RWPE1 (cell line): Measurements from ENCODE around the gene PKLR.

ENCODE experiments used
- CTCF ChIA-PET: fragments of 350-600 bp; sonication (Branson Sonifier 250); formaldehyde crosslinking; extraction: SDS; loops from one replicate; lab custom pipeline; 2021; lab: Yijun Ruan, JAX
- POLR2A ChIA-PET: fragments of 400-600 bp; formaldehyde crosslinking; extraction: SDS; loops from one replicate; lab custom pipeline; 2020; ENCODE audit warnings: antibody characterized with exemption; ENCODE audit not compliant: low non-redundant PET; lab: Yijun Ruan, JAX
- DNase-seq: peaks from one replicate; pipeline ENCODE4 v3.0.0; 2012; ENCODE audit warnings: low spot score
- H3K27ac ChIP-seq: fragments of 450-650 bp; 2 replicates; pipeline ENCODE4 v1.5.1; 2017
- TF ChIP-seq, protein P1 (sequence below): fragments of 450-650 bp; conservative IDR thresholded peaks from 2 replicates; pipeline ENCODE4 v1.5.1; 2017; ENCODE audit warnings: low read depth, mild to moderate bottlenecking

PKLR gene

DNA sequence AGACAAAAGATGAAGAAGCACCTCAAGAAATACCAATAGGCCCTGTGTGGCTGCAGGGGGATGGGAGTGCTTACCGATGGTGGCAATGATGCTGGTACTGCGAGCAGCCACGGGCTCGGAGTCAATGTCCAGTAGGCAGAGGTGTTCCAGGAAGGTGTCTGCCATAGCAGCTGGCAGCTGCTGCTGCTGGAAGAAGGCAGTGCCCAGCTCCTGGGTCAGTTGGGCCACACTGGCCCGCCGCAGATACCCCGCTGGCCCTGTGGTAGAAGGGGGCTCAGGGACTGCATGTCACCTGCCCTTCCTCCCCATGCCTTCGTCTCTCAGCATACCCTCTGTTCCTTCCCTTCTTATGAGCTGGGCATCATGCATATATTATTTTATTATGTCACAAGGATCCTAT, 1.2 kb downstream of the PKLR start:
- POLR2A ChIA-PET: no interaction called here
- CTCF ChIA-PET: no interaction called here
- DNase-seq: no peak
- TF ChIP-seq, protein P1, sequence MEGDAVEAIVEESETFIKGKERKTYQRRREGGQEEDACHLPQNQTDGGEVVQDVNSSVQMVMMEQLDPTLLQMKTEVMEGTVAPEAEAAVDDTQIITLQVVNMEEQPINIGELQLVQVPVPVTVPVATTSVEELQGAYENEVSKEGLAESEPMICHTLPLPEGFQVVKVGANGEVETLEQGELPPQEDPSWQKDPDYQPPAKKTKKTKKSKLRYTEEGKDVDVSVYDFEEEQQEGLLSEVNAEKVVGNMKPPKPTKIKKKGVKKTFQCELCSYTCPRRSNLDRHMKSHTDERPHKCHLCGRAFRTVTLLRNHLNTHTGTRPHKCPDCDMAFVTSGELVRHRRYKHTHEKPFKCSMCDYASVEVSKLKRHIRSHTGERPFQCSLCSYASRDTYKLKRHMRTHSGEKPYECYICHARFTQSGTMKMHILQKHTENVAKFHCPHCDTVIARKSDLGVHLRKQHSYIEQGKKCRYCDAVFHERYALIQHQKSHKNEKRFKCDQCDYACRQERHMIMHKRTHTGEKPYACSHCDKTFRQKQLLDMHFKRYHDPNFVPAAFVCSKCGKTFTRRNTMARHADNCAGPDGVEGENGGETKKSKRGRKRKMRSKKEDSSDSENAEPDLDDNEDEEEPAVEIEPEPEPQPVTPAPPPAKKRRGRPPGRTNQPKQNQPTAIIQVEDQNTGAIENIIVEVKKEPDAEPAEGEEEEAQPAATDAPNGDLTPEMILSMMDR: no peak
- no peak overlapping the region for H3K27ac ChIP-seq

DNA sequence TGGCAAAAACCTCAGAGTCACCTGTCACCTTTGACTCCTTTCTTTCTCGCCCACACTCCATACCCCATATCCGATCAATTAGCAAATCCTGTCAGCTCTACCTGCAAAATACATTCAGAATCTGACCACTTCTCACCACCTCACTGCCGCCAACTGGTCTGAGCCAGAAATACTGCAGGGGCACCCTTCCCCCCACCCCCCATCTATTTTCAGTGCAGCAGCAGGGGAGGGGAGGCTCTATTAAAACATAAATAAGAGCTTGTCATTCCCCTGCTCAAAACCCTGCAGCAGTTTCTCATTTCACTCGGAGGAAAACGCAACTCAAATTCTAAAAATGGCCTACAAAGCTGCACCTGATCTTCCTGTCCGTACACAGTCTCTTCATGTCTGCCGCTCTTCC, 3.9 kb downstream of the PKLR start:
- POLR2A ChIA-PET: no interaction called here
- CTCF ChIA-PET: interaction anchor here (0.6 to 0.7 kb wide), 2 partner anchors 30 to 464 kb away, joined by 3 read pairs; no protein-coding TSS in a partner anchor
- no peak overlapping the region for H3K27ac ChIP-seq
- no peak for DNase-seq
- TF ChIP-seq, protein P1: no peak

DNA sequence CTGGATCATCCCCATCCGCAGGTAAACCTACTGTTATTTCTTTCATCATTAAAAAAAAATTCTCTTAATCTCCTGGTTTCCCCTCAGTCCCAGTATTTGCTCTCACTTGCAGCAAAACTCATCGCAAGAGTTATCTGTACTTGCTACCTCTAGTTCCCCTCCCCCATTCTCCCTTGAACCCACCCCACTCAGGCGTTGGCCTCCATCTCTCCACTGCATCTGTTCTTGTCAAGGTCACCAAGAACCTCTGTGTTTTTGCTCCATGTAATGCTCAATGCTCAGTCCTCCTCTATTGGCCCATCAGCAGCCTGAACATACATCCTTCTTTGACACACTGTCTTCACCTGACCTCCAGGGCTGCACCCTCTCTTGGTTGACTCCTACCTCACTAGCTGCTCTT, 4.6 kb downstream of the PKLR start:
- TF ChIP-seq, protein P1: no peak
- no peak for DNase-seq
- ChIA-PET CTCF (no interaction called here), POLR2A (no interaction called here)
- H3K27ac ChIP-seq: no peak overlapping the region

DNA sequence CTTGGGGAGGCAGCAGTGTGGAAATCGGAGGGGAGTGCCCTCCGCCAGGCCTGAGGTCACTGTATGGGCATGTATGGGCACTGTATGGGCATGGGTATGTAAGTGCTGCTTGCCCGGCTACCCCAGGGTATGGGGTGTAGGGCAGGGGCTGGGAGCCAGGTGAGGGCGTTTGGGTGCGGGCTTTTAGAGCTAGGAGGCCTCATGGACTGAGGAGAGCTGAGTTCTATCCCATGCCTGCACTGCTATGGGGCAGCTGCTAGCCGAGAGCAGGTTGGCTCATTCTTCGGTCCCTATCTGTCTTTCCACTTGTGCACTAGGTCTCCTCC, 5.3 kb downstream of the PKLR start:
- TF ChIP-seq, protein P1: no peak
- ChIA-PET POLR2A (no interaction called here), CTCF (no interaction called here)

DNA sequence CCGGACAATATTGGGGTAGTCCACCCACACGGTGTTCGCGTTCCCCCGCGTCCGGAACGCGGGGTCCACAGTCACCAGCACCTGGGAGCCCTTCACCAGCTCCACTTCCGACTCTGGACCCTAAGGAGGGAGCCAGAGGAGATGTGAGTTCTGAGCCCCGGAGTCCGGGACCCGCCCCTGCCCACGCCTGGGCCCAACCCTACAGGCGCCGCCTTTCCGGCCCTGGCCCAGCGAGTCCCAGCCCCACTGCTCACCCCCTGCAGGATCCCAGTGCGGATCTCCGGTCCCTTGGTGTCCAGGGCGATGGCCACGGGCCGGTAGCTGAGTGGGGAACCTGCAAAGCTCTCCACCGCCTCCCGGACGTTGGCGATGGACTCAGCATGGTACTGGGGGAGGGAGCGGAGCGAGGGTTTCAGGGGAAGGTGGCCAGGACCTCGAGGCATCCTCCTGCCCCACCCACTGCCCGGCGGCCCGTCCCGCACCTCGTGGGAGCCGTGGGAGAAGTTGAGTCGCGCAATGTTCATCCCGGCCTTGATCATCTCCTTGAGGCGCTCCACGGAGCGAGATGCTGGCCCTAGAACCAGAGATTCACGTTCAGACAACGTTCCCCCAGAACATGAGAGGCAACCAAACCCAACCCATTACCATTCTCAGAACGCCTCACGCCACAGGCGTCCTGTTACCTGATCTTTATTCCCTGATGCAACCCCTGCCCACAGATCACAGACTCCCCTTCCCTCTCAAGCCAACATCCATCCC, 5.9 kb downstream of the PKLR start:
- ChIA-PET CTCF (interaction anchor here (0.9 kb wide), 1 partner anchor 16 kb away, joined by 4 read pairs; no protein-coding TSS in a partner anchor), POLR2A (no interaction called here)
- TF ChIP-seq, protein P1: no peak
- no peak overlapping the region for H3K27ac ChIP-seq
- no peak for DNase-seq

More for the DNA sequence above, 5.3 kb downstream of the PKLR start:
- H3K27ac ChIP-seq: no peak overlapping the region
- no peak for DNase-seq

DNA sequence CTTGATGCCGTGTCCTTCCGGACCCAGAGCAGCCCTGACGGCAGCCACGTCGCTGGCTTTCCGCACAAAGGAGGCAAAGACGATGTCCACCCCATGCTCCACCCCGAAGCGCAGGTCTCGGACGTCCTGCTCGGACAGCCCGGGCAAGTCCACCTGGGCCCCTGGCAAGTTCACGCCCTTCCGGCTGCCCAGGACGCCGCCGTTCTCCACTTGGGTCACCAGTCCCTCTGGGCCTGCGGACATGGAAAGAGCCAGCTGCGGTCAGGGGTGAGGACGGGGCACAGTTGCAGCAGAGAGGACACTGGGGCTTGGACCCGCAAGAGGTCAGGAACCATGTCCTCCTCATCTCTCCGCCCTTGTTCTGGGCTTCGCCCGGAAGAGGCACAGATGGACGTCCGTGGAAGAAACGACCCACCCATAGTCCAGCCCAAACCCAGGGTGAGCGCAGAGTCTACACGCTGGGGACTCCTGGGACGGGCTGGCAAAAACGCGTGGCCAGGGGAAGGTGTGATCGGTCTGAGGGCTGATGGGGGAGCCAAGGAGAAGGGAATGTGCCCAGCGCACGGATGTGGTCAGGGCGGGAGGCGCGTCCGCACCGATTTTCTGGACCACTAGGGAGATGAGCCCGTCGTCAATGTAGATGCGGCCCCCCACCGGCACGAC, 6.6 kb downstream of the PKLR start:
- no peak for DNase-seq

More for the DNA sequence above, 6.6 kb downstream of the PKLR start:
- no peak overlapping the region for H3K27ac ChIP-seq
- CTCF ChIA-PET: interaction anchor here (0.9 kb wide), 1 partner anchor 16 kb away, joined by 4 read pairs; no protein-coding TSS in a partner anchor
- POLR2A ChIA-PET: no interaction called here
- TF ChIP-seq, protein P1: no peak
